Measurements from ENCODE around the gene GPM6B.

- TF ChIP-seq CTCF (IDR thresholded peaks at IDR 0.05) = no peak
- TF ChIP-seq POLR2A (IDR thresholded peaks at IDR 0.05) = no peak
These were observed 57.7 kb downstream of the GPM6B start for GRCh38 chrX:13759152-13759718.

Measured in heart left ventricle (tissue), 13 donors.